ENCODE measurements around the gene XCL2. TPM values are rescaled to one million over a fixed set of nuclear protein-coding genes. Genes with fewer than 3 reads are reported as not detected.
"Not testable (repeated sequence)": the region's sequence is repeated elsewhere in the genome, so short reads cannot be mapped to it uniquely, and the experiment has no call there.

Gene XCL2
- 208 and 211 TPM in 2 replicates for total RNA-seq

- Mint-ChIP-seq H3K4me3 (ENCODE audit: low read depth) (peak within 1 kb of the TSS; percentile 55), H3K4me1 (ENCODE audit: low read depth) (peaks cover 14% of the 10 kb centered on the region), H3K27ac (peak within 1 kb of the TSS; percentile 7), H3K36me3 (ENCODE audit: low read depth) (peaks cover 30% of the 10 kb centered on the region)
- H3K9me3 Mint-ChIP-seq; DNase-seq (ENCODE audit: low spot score); intact Hi-C loops (cut with micrococcal nuclease); H3K27me3 Mint-ChIP-seq (ENCODE audit: low read depth): not testable (repeated sequence)
Measured at GRCh38 chr1:168543840-168544498, at the start of gene XCL2. XCL2 (minus strand) TSS chr1:168543997; CDS start chr1:168543964, 33 bp downstream.

- H3K4me1 Mint-ChIP-seq (ENCODE audit: low read depth): no peaks in the 10 kb centered on the region
- no peaks in the 10 kb centered on the region for H3K36me3 Mint-ChIP-seq (ENCODE audit: low read depth)
Measured at GRCh38 chr1:168591641-168592250, 47.9 kb upstream of the XCL2 start.

DNA sequence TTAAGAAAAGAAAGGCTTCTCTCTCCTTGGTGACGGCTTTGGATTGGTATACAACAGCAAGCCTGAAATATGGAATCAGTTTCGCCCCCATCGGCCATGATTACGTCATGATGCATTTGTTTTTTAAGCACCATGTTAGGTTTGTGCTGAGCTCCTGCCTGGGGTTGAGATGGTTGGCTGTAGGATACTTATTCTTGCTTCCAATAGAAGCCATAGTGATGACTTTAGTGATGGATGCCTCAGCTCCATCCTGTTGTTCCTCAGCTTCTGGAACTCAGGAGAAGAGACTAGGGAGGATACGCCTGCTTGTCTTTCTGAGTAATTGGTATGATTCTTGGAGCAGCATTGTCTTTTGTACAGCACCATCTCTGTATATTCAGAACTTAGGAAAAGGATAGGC, 47.3 kb upstream of the XCL2 start:
- DNase-seq (ENCODE audit: low spot score): no peak

More at GRCh38 chr1:168591641-168592250, 47.9 kb upstream of the XCL2 start:
- intact Hi-C loops (cut with micrococcal nuclease): no loop called here
- no peak overlapping the region for H3K27ac Mint-ChIP-seq
- no peak for DNase-seq (ENCODE audit: low spot score)
- peaks cover 3% of the 10 kb centered on the region for H3K27me3 Mint-ChIP-seq (ENCODE audit: low read depth)
- no peak overlapping the region for H3K4me3 Mint-ChIP-seq (ENCODE audit: low read depth)
- H3K9me3 Mint-ChIP-seq: peaks cover 6% of the 10 kb centered on the region

DNA sequence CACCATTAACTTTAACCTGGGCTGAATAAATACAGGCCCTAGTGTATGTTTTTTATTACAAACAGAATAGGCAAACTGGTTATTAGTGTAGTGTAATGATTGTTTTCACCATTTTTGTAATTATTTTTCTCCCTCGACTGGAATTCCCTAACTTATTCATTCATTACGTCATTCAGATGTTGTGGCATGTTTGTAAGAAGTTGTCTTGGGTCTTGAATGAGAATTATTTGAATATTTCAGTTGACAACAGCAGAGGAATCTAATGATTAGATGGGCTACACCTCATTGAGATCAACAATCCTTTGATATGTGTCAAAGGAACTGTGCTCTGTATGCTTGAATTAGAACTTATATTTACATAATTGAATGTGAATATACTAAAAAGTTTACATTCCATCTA, 45.4 kb upstream of the XCL2 start:
- Mint-ChIP-seq H3K27ac (no peak overlapping the region), H3K36me3 (ENCODE audit: low read depth) (no peaks in the 10 kb centered on the region), H3K4me3 (ENCODE audit: low read depth) (no peak overlapping the region), H3K9me3 (peaks cover 10% of the 10 kb centered on the region), H3K4me1 (ENCODE audit: low read depth) (no peaks in the 10 kb centered on the region), H3K27me3 (ENCODE audit: low read depth) (peaks cover 3% of the 10 kb centered on the region)
- DNase-seq (ENCODE audit: low spot score): no peak
- intact Hi-C loops (cut with micrococcal nuclease): no loop called here

More for the DNA sequence above, 47.3 kb upstream of the XCL2 start:
- Mint-ChIP-seq H3K4me3 (ENCODE audit: low read depth) (no peak overlapping the region), H3K4me1 (ENCODE audit: low read depth) (no peaks in the 10 kb centered on the region), H3K36me3 (ENCODE audit: low read depth) (no peaks in the 10 kb centered on the region), H3K9me3 (peaks cover 9% of the 10 kb centered on the region), H3K27me3 (ENCODE audit: low read depth) (peaks cover 3% of the 10 kb centered on the region), H3K27ac (no peak overlapping the region)
- intact Hi-C loops (cut with micrococcal nuclease): no loop called here

GRCh38 chr1:168585937-168586336, 42.1 kb upstream of the XCL2 start:
- intact Hi-C loops (cut with micrococcal nuclease): no loop called here
- DNase-seq (ENCODE audit: low spot score): no peak
- Mint-ChIP-seq H3K36me3 (ENCODE audit: low read depth) (peaks cover 4% of the 10 kb centered on the region), H3K27ac (no peak overlapping the region), H3K4me1 (ENCODE audit: low read depth) (no peaks in the 10 kb centered on the region), H3K4me3 (ENCODE audit: low read depth) (no peak overlapping the region), H3K9me3 (peaks cover 10% of the 10 kb centered on the region), H3K27me3 (ENCODE audit: low read depth) (peaks cover 2% of the 10 kb centered on the region)

DNA sequence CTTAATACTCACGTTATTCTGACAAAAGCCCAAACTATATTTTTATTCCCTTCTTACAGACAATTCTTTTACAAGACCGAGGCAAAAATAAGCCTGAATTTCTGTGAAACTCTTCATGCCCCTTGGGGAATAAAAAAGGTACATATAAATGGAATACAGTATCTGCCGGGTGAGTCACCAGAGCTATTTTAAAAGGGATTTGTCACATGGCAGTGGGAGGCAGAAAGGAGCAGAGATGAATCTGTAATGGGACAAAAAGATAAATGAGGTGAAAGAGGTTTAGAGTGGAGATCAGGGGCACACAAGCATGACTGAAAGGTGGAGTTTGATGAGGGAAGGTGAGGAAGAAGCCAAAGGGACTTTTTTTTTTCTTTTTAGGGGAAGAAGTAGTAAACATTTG, 41.4 kb upstream of the XCL2 start:
- no peak for DNase-seq (ENCODE audit: low spot score)
- Mint-ChIP-seq H3K4me1 (ENCODE audit: low read depth) (peaks cover 2% of the 10 kb centered on the region), H3K9me3 (peaks cover 10% of the 10 kb centered on the region), H3K27ac (no peak overlapping the region), H3K36me3 (ENCODE audit: low read depth) (peaks cover 6% of the 10 kb centered on the region), H3K27me3 (ENCODE audit: low read depth) (peaks cover 2% of the 10 kb centered on the region), H3K4me3 (ENCODE audit: low read depth) (no peak overlapping the region)
- intact Hi-C loops (cut with micrococcal nuclease): no loop called here

DNA sequence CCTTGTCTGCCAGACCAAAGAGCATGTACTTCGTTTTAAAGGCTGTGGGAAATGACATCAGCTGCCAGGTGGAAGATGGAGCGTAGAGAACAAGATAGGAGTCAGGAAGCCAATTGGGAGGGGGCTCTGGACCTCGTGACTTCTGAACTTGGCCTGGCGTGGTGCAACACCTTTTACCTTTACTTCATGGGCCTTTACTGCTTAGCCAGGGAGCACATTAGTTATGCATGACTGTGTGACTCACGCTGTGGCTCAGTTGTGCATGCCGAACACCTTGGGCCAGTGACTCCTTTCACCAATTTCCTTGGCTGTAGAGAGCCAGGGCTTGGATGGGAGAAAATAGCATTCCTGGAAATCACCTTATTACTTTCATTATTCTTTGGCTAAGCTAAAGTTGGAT, 39.8 kb upstream of the XCL2 start:
- peaks cover 6% of the 10 kb centered on the region for H3K4me1 Mint-ChIP-seq (ENCODE audit: low read depth)
- no peak for DNase-seq (ENCODE audit: low spot score)
- no peak overlapping the region for H3K27ac Mint-ChIP-seq
- intact Hi-C loops (cut with micrococcal nuclease): no loop called here
- H3K4me3 Mint-ChIP-seq (ENCODE audit: low read depth): no peak overlapping the region
- peaks cover 1% of the 10 kb centered on the region for H3K27me3 Mint-ChIP-seq (ENCODE audit: low read depth)
- H3K36me3 Mint-ChIP-seq (ENCODE audit: low read depth): peaks cover 14% of the 10 kb centered on the region
- H3K9me3 Mint-ChIP-seq: peaks cover 10% of the 10 kb centered on the region

GRCh38 chr1:168582688-168583336, 39.0 kb upstream of the XCL2 start:
- intact Hi-C loops (cut with micrococcal nuclease): no loop called here
- Mint-ChIP-seq H3K4me3 (ENCODE audit: low read depth) (no peak overlapping the region), H3K36me3 (ENCODE audit: low read depth) (peaks cover 19% of the 10 kb centered on the region)

DNA sequence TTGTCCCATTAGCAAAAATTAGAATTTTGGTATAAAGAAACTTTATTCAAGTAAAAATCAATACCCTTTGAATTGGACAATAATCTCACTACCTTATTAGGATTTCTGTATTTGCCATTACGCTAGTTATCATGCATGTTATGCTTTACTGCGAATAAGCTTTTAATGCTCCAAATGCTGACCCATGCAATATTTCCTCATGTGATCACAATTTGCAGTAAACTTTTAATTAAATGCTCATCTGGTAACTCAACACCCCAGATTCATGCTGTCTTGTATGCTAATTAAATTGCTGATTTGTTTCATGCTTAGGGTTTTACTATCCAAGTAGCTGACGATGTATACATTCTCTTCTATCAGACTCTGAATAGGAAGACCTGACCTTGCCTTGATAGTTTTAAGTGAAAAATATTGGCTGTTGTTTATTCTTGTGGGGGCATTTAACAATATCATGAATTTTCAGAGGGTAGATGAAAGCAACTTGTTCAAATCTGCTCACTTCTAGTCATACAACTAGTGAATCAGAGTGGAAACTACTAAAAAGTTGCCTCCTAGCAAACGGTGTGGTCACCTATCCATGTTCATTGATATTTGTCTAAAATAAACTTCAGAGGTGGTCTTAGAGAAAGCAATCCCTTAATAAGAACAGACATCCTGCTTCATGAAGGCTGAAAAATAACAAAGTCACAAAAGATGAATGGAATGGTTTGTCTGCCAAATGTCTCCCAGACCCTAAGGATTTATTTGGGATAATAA, 38.2 kb upstream of the XCL2 start:
- H3K27ac Mint-ChIP-seq: no peak overlapping the region
- DNase-seq (ENCODE audit: low spot score): no peak
- intact Hi-C loops (cut with micrococcal nuclease): no loop called here
- no peak overlapping the region for H3K4me3 Mint-ChIP-seq (ENCODE audit: low read depth)
- peaks cover 13% of the 10 kb centered on the region for H3K4me1 Mint-ChIP-seq (ENCODE audit: low read depth)
- H3K36me3 Mint-ChIP-seq (ENCODE audit: low read depth): peaks cover 24% of the 10 kb centered on the region
- peaks cover 4% of the 10 kb centered on the region for H3K9me3 Mint-ChIP-seq
- H3K27me3 Mint-ChIP-seq (ENCODE audit: low read depth): peaks cover 1% of the 10 kb centered on the region

More at GRCh38 chr1:168582688-168583336, 39.0 kb upstream of the XCL2 start:
- Mint-ChIP-seq H3K27me3 (ENCODE audit: low read depth) (peaks cover 1% of the 10 kb centered on the region), H3K9me3 (peaks cover 10% of the 10 kb centered on the region), H3K27ac (no peak overlapping the region), H3K4me1 (ENCODE audit: low read depth) (peaks cover 8% of the 10 kb centered on the region)
- no peak for DNase-seq (ENCODE audit: low spot score)

DNA sequence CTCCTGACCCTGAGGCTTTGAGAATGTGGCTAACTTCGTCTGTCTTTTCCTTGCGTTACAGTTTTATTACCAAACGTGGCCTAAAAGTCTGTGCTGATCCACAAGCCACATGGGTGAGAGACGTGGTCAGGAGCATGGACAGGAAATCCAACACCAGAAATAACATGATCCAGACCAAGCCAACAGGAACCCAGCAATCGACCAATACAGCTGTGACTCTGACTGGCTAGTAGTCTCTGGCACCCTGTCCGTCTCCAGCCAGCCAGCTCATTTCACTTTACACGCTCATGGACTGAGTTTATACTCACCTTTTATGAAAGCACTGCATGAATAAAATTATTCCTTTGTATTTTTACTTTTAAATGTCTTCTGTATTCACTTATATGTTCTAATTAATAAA, 37.2 kb upstream of the XCL2 start:
- H3K9me3 Mint-ChIP-seq; H3K4me3 Mint-ChIP-seq (ENCODE audit: low read depth); DNase-seq (ENCODE audit: low spot score); H3K27ac Mint-ChIP-seq; intact Hi-C loops (cut with micrococcal nuclease); H3K27me3 Mint-ChIP-seq (ENCODE audit: low read depth): not testable (repeated sequence)
- Mint-ChIP-seq H3K36me3 (ENCODE audit: low read depth) (peaks cover 27% of the 10 kb centered on the region), H3K4me1 (ENCODE audit: low read depth) (peaks cover 16% of the 10 kb centered on the region)

- H3K4me3 Mint-ChIP-seq (ENCODE audit: low read depth); intact Hi-C loops (cut with micrococcal nuclease): not testable (repeated sequence)
- peaks cover 27% of the 10 kb centered on the region for H3K36me3 Mint-ChIP-seq (ENCODE audit: low read depth)
Measured at GRCh38 chr1:168580290-168580689, 36.5 kb upstream of the XCL2 start.

DNA sequence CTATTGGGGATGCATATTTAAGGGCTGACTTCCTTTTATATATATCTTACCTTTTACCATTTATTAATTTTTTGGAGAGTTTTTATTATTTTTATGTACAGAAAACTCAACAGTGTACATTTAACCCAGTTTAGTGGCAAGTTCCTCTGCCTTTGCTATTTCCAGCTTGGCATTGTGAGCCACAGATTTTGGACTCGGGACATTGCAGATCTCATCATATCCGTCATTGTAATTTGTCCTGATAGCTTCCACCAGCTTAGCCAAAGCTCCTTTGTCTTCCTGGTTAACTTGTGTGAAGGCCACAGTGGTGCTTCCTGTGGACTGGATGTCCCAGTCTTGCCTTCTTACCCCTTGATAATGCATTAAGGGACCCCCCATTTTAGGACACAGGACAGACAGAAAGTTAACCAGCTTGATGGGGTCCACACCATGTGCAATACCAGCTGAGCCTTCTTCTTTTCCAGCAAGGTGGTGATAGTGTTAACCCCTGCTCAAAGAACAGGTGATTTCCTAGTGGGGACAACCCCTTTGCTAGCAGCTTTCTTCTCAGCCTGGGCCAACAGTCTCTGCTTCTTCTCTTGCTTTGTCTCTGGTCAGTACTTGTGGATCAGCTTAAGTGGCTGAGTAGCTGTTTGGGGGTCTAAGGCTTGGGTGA, 34.9 kb upstream of the XCL2 start:
- H3K27ac Mint-ChIP-seq; H3K27me3 Mint-ChIP-seq (ENCODE audit: low read depth); DNase-seq (ENCODE audit: low spot score); H3K9me3 Mint-ChIP-seq; intact Hi-C loops (cut with micrococcal nuclease): not testable (repeated sequence)
- H3K4me3 Mint-ChIP-seq (ENCODE audit: low read depth): peak overlapping the region; percentile 1
- H3K36me3 Mint-ChIP-seq (ENCODE audit: low read depth): peaks cover 27% of the 10 kb centered on the region
- peaks cover 28% of the 10 kb centered on the region for H3K4me1 Mint-ChIP-seq (ENCODE audit: low read depth)

More at GRCh38 chr1:168580290-168580689, 36.5 kb upstream of the XCL2 start:
- peaks cover 16% of the 10 kb centered on the region for H3K4me1 Mint-ChIP-seq (ENCODE audit: low read depth)
- not testable (repeated sequence) for H3K27me3 Mint-ChIP-seq (ENCODE audit: low read depth); H3K27ac Mint-ChIP-seq; DNase-seq (ENCODE audit: low spot score); H3K9me3 Mint-ChIP-seq

Measured in activated T-helper 2 cell treated with anti-CD3 and anti-CD28 coated beads, Interferon-gamma antibody, Interleukin-2, Interleukin-4, amounts not matched to agents 10 μg/mL and 5 μg/mL and 100 μg/mL, durations not matched to agents 14 hours and 24 hours and 36 hours (primary cell).